Smooth muscle cell (in vitro differentiated cells): Measurements from ENCODE around the gene ABTB2. TPM values are rescaled to one million over a fixed set of nuclear protein-coding genes. Genes with fewer than 3 reads are reported as not detected.

Experiments used
- DNase-seq: peaks from one replicate; lab custom pipeline; 2025; ENCODE audit not compliant: unreplicated experiment; lab: John Stamatoyannopoulos, UW
- H2AFZ ChIP-seq: fragments of 200-600 bp; sonication (generic); 2 replicates; pipeline ENCODE4 v1.6.0; 2016; ENCODE audit warnings: antibody characterized with exemption, low read depth, mild to moderate bottlenecking
- H3F3A ChIP-seq: fragments of 200-600 bp; sonication (generic); 2 replicates; pipeline ENCODE4 v1.6.0; 2017; ENCODE audit warnings: antibody characterized with exemption, low read depth
- H3K27ac ChIP-seq: fragments of 200-600 bp; sonication (generic); 2 replicates; pipeline ENCODE4 v1.5.1; 2016; ENCODE audit warnings: low read depth, mild to moderate bottlenecking
- H3K27me3 ChIP-seq: fragments of 200-600 bp; sonication (generic); 2 replicates; pipeline ENCODE4 v1.6.1; 2016; ENCODE audit warnings: low read depth, mild to moderate bottlenecking
- H3K36me3 ChIP-seq: fragments of 200-600 bp; sonication (generic); 2 replicates; pipeline ENCODE4 v1.5.1; 2016; ENCODE audit warnings: low read depth
- H3K4me1 ChIP-seq: fragments of 200-600 bp; sonication (generic); 2 replicates; pipeline ENCODE4 v1.5.1; 2016; ENCODE audit warnings: low read depth
- H3K4me2 ChIP-seq: fragments of 200-600 bp; sonication (generic); 2 replicates; pipeline ENCODE4 v1.6.0; 2016; ENCODE audit warnings: mild to moderate bottlenecking
- H3K4me3 ChIP-seq: fragments of 200-600 bp; sonication (generic); 2 replicates; pipeline ENCODE4 v1.5.1; 2016; ENCODE audit warnings: mild to moderate bottlenecking
- H3K79me2 ChIP-seq: fragments of 200-600 bp; sonication (generic); 2 replicates; pipeline ENCODE4 v1.6.0; 2016; ENCODE audit warnings: low read depth, mild to moderate bottlenecking
- H3K9ac ChIP-seq: fragments of 200-600 bp; sonication (generic); 2 replicates; pipeline ENCODE4 v1.6.0; 2016; ENCODE audit warnings: low read depth
- H3K9me3 ChIP-seq: fragments of 200-600 bp; sonication (generic); replicated peaks from 2 replicates; pipeline ENCODE4 v1.5.1; 2016; ENCODE audit warnings: low read depth
- H4K20me1 ChIP-seq: fragments of 200-600 bp; sonication (generic); 2 replicates; pipeline ENCODE4 v1.6.0; 2016; ENCODE audit warnings: low read depth
- WGBS: methylation state at CpG from one replicate; pipeline ENCODE4 v1.1.7; 2016; ENCODE audit warnings: low lambda C conversion rate; 5-methylcytosine and 5-hydroxymethylcytosine counted together
- polyA plus RNA-seq: library from polyadenylated mRNA; unstranded; fragments of >200 nt; fragmentation: Nextera tagmentation; extraction: Ambion mirVana; gene quantifications from 2 replicates; pipeline ENCODE4 v1.2.1, GENCODE V29; 2016
- total RNA-seq: library from RNA; depleted of rRNA; stranded (reverse); fragments of >200 nt; gene quantifications from 2 replicates; pipeline ENCODE4 v1.2.3, GENCODE V29; 2014
- TF ChIP-seq, protein P1 (sequence below): fragments of 200-600 bp; sonication (generic); IDR thresholded peaks from 2 replicates; pipeline ENCODE4 v1.5.1; 2017; ENCODE audit warnings: borderline replicate concordance, mild to moderate bottlenecking, antibody characterized with exemption; ENCODE audit not compliant: insufficient read depth, poor library complexity, severe bottlenecking

Gene ABTB2
- total and polyA plus RNA-seq, 2 experiments from 2014 or later = 4.3 to 4.9 TPM

DNA sequence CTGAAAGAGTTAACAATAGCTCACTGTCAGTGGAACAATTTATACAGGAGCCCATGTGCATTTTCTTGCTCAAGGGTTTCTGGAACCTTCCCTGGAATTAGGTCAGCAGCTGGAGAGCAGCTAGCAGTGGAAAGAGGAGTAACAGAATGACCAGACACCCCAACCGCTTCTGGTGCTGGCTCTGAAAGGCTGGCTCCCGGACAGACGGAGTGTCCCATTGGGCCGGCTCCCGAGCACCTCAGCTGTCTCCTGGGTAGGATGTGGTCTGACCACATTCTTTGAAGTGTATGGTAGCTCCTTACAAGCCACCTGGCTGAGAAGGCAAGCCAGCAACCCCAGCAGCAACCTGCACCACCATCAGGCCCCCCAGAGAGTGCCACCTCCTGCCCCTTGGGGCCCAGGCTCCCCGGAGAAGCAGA lies 44.7 kb downstream of the ABTB2 start:
- peaks cover 5% of the 10 kb centered on the region for H3K4me1 ChIP-seq
- no peak overlapping the region for H3K27ac ChIP-seq
- 76% methylated on average over 6 of the region's 6 CpGs for WGBS
- no peaks in the 10 kb centered on the region for H3K27me3 ChIP-seq
- peaks cover 18% of the 10 kb centered on the region for H3K79me2 ChIP-seq
- no peaks in the 10 kb centered on the region for H3K9me3 ChIP-seq
- no peak overlapping the region for H3K4me2 ChIP-seq
- H3K36me3 ChIP-seq = no peaks in the 10 kb centered on the region
- H3K9ac ChIP-seq = no peak overlapping the region
- no peaks in the 10 kb centered on the region for H3F3A ChIP-seq
- H3K4me3 ChIP-seq = no peak overlapping the region
- no peak overlapping the region for H2AFZ ChIP-seq
- no peak for DNase-seq
- TF ChIP-seq, protein P1, sequence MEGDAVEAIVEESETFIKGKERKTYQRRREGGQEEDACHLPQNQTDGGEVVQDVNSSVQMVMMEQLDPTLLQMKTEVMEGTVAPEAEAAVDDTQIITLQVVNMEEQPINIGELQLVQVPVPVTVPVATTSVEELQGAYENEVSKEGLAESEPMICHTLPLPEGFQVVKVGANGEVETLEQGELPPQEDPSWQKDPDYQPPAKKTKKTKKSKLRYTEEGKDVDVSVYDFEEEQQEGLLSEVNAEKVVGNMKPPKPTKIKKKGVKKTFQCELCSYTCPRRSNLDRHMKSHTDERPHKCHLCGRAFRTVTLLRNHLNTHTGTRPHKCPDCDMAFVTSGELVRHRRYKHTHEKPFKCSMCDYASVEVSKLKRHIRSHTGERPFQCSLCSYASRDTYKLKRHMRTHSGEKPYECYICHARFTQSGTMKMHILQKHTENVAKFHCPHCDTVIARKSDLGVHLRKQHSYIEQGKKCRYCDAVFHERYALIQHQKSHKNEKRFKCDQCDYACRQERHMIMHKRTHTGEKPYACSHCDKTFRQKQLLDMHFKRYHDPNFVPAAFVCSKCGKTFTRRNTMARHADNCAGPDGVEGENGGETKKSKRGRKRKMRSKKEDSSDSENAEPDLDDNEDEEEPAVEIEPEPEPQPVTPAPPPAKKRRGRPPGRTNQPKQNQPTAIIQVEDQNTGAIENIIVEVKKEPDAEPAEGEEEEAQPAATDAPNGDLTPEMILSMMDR = no peak
- H4K20me1 ChIP-seq = peaks cover 75% of the 10 kb centered on the region

DNA sequence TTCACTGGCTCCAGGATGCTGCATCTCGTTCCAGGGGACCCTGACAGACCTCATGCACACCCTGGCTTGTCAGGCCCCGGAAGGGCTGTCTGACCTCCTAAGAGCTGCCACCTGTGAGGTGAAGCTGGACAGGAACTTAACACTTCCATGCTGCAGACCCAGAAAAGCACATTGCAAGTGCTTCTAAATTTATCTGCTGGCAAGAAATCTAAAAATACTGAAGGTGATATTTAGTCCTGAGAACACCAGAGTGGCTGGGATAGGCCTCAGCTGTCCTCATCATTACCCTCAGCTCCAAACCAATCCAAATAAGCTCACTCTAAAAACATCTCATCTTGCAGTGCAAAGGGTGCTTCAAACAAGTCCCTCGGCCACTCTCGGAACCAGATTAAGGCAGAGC lies 46.7 kb downstream of the ABTB2 start:
- Histone ChIP-seq H3F3A (no peaks in the 10 kb centered on the region), H3K79me2 (peaks cover 19% of the 10 kb centered on the region), H3K4me1 (peaks cover 5% of the 10 kb centered on the region), H3K9me3 (no peaks in the 10 kb centered on the region), H3K4me2 (no peak overlapping the region), H4K20me1 (peaks cover 65% of the 10 kb centered on the region), H3K27ac (no peak overlapping the region), H3K4me3 (no peak overlapping the region), H3K9ac (no peak overlapping the region), H2AFZ (no peak overlapping the region), H3K36me3 (no peaks in the 10 kb centered on the region), H3K27me3 (no peaks in the 10 kb centered on the region)
- TF ChIP-seq, protein P1 = no peak
- 88% methylated on average over 4 of the region's 4 CpGs for WGBS
- DNase-seq = no peak

DNA sequence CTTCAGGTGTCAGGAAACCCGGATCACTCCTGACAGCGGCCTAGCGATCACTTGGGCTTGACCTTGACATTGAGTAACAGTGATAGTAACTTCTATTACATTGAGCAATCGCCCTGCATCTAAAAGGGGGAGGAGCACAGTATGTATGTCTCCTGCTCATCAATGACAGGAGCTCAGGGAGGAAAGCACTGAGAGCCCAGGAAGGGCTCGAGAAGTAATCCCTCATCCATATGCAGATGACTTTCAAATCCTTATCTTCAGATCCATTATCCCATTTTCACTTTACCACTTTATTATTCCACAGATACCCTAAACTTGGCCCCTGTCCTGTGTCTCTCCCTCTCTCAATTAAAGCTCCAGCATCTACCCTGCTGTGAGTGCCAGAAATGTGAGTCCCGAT lies 47.8 kb downstream of the ABTB2 start:
- WGBS = 76% methylated on average over 6 of the region's 6 CpGs

More for the DNA sequence above, 47.8 kb downstream of the ABTB2 start:
- Histone ChIP-seq H3K36me3 (no peaks in the 10 kb centered on the region), H2AFZ (no peak overlapping the region), H3K4me3 (no peak overlapping the region), H4K20me1 (peaks cover 57% of the 10 kb centered on the region), H3F3A (no peaks in the 10 kb centered on the region), H3K9me3 (no peaks in the 10 kb centered on the region), H3K27me3 (no peaks in the 10 kb centered on the region), H3K9ac (no peak overlapping the region), H3K79me2 (peaks cover 24% of the 10 kb centered on the region), H3K4me2 (no peak overlapping the region), H3K27ac (no peak overlapping the region), H3K4me1 (no peaks in the 10 kb centered on the region)
- DNase-seq = no peak
- TF ChIP-seq, protein P1 = no peak
